BLaER1 treated with 17β-estradiol and CSF1 and Interleukin-3, amounts not matched to agents 10 nM and 100 nM (cell line): ENCODE data around the gene PPP1CC.

Experiments
- H3K27ac ChIP-seq, 11 experiments: shearing (Covaris generic); formaldehyde crosslinking; 2 replicates each; pipeline ENCODE4 v1.8.1; 2022
- H3K27me3 ChIP-seq, 11 experiments: shearing (Covaris generic); formaldehyde crosslinking; 2 replicates each; pipeline ENCODE4 v1.8.1; 2022
- H3K36me3 ChIP-seq, 11 experiments: shearing (Covaris generic); formaldehyde crosslinking; 2 replicates each; pipeline ENCODE4 v1.8.1; 2022
- H3K4me1 ChIP-seq, 10 experiments: shearing (Covaris generic); formaldehyde crosslinking; 2 replicates each; pipeline ENCODE4 v1.8.1; 2022
- H3K4me2 ChIP-seq, 11 experiments: shearing (Covaris generic); formaldehyde crosslinking; 2 replicates each; pipeline ENCODE4 v1.8.1; 2022
- H3K4me3 ChIP-seq, 10 experiments: shearing (Covaris generic); formaldehyde crosslinking; 2 replicates each; pipeline ENCODE4 v1.8.1; 2022
- H3K9ac ChIP-seq, 11 experiments: shearing (Covaris generic); formaldehyde crosslinking; 2 replicates each; pipeline ENCODE4 v1.8.1; 2022
- H3K9me3 ChIP-seq, 11 experiments: shearing (Covaris generic); formaldehyde crosslinking; replicated peaks in 1 of 11; 2 replicates each; pipeline ENCODE4 v1.8.1; 2022
- H4K20me1 ChIP-seq, 11 experiments: shearing (Covaris generic); formaldehyde crosslinking; 2 replicates each; pipeline ENCODE4 v1.8.1; 2022
- Cebpa-rat ChIP-seq, 11 experiments: shearing (Covaris generic); IDR thresholded peaks; 2 replicates each; pipeline ENCODE4 v1.8.1; 2022

Gene PPP1CC

DNA sequence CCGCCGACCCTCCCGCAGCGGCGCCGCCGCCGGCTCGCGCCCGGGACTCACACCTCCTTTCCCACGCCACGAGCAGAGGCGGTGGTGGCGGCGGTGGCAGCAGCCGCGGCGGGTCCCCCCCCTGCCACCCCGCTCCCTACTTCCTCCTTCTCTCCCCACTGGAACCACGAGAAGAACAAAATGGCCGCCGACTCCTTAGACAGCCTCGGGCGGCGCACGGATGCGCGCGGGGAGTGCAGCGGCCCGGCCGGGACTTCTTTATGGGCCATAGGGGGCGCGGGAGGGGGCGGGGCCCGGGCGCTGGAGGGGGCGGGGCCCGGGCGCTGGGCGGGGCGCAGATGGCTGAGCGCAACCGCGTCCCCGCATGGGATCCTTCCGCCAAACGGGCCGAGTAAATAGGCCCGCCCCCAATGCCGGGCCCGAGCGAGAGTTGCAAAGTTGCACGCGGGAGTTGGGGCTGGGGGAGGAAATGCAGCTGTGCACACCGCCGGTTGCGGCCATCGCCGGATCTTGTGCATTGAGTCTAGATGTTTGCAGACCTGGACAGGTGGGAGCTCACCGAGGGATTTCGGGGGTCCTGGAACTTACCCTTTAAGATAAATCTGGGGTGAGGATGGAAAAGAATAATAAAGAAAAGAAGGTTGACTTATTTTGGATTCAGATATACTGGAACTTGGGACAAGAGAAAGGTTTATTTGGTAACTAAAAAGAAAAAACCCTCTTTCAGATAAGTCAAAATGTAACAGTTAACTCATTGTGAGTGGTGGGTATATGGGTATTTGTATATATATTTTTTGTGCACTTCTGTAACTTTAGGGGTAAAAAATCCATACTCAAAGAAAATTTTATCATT lies at the start of gene PPP1CC:
TSS of gene PPP1CC (minus strand) at position 174 of the 853 bp plus-strand sequence. CDS start 184 bp downstream, outside the sequence.
- Histone ChIP-seq H3K9me3 (no peaks in the 10 kb centered on the region), H3K36me3 (peaks cover 0 to 24% (median 13%) of the 10 kb centered on the region in 11 experiments; a peak in 12 of 22 replicates), H3K27me3 (no peaks in the 10 kb centered on the region), H3K4me1 (peaks cover 31 to 52% (median 46%) of the 10 kb centered on the region in 10 experiments), H3K27ac (peak within 1 kb of the TSS; percentile 55 to 92 (median 87); a peak in 21 of 22 replicates), H4K20me1 (peaks cover 37 to 43% (median 40%) of the 10 kb centered on the region in 11 experiments), H3K9ac (peak within 1 kb of the TSS; percentile 79 to 93 (median 89)), H3K4me3 (peak within 1 kb of the TSS; percentile 72 to 96 (median 86)), H3K4me2 (peak within 1 kb of the TSS; percentile 81 to 99 (median 89))
- no peak for TF ChIP-seq Cebpa-rat (IDR thresholded peaks at IDR 0.05)

- Histone ChIP-seq H3K27ac (no peak overlapping the region), H3K4me3 (no peak overlapping the region), H3K4me2 (no peak overlapping the region), H3K4me1 (no peaks in the 10 kb centered on the region), H4K20me1 (no peaks in the 10 kb centered on the region), H3K9ac (no peak overlapping the region), H3K36me3 (no peaks in the 10 kb centered on the region), H3K27me3 (no peaks in the 10 kb centered on the region), H3K9me3 (no peaks in the 10 kb centered on the region)
- no peak for TF ChIP-seq Cebpa-rat (IDR thresholded peaks at IDR 0.05)
These were observed 48.9 kb upstream of the PPP1CC start for GRCh38 chr12:110791589-110791988.

- no peak overlapping the region for H3K4me3 ChIP-seq
- no peaks in the 10 kb centered on the region for H4K20me1 ChIP-seq
- no peak overlapping the region for H3K4me2 ChIP-seq
- TF ChIP-seq Cebpa-rat (IDR thresholded peaks at IDR 0.05), result no peak
- no peaks in the 10 kb centered on the region for H3K9me3 ChIP-seq
- H3K4me1 ChIP-seq, result no peaks in the 10 kb centered on the region
- no peaks in the 10 kb centered on the region for H3K36me3 ChIP-seq
- no peak overlapping the region for H3K27ac ChIP-seq
- no peaks in the 10 kb centered on the region for H3K27me3 ChIP-seq
- H3K9ac ChIP-seq, result no peak overlapping the region
These were observed 47.6 kb upstream of the PPP1CC start for GRCh38 chr12:110790301-110790700.

- Histone ChIP-seq H3K4me2 (no peak overlapping the region), H3K27me3 (no peaks in the 10 kb centered on the region), H4K20me1 (no peaks in the 10 kb centered on the region), H3K27ac (no peak overlapping the region), H3K36me3 (no peaks in the 10 kb centered on the region), H3K4me1 (peaks cover 9 to 31% (median 22%) of the 10 kb centered on the region in 10 experiments; a peak in 18 of 20 replicates), H3K4me3 (no peak overlapping the region), H3K9ac (no peak overlapping the region), H3K9me3 (no peaks in the 10 kb centered on the region)
- no peak for TF ChIP-seq Cebpa-rat (IDR thresholded peaks at IDR 0.05)
These were observed 43.3 kb upstream of the PPP1CC start for GRCh38 chr12:110786012-110786411.

DNA sequence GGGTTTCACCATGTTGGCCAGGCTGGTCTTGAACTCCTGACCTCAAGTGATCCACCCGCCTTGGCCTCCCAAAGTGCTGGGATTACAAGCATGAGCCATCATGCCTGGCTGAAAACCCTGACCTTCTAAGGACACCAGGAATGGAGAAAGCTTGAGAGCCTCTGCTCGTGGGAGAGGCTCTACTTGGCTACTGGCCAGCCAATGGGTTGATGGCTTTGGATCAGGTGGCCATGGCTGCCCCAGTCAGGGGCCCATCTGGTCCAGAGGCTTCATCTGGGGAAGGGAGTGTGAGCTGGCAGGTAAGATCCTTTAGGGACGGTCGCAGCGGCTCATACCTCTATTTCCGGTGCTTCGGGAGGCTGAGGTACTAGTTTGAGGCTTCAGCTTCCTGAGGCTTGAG lies 42.5 kb upstream of the PPP1CC start:
- TF ChIP-seq Cebpa-rat (IDR thresholded peaks at IDR 0.05), result no peak
- Histone ChIP-seq H3K4me3 (no peak overlapping the region), H3K9ac (no peak overlapping the region), H3K27me3 (no peaks in the 10 kb centered on the region), H3K36me3 (no peaks in the 10 kb centered on the region), H3K4me2 (no peak overlapping the region), H3K9me3 (no peaks in the 10 kb centered on the region), H3K4me1 (peaks cover 10 to 31% (median 22%) of the 10 kb centered on the region in 10 experiments; a peak in 18 of 20 replicates), H4K20me1 (no peaks in the 10 kb centered on the region), H3K27ac (no peak overlapping the region)

- no peaks in the 10 kb centered on the region for H3K9me3 ChIP-seq
- no peak overlapping the region for H3K4me3 ChIP-seq
- no peaks in the 10 kb centered on the region for H4K20me1 ChIP-seq
- H3K36me3 ChIP-seq, result no peaks in the 10 kb centered on the region
- H3K9ac ChIP-seq, result no peak overlapping the region
- peaks cover 17 to 43% (median 34%) of the 10 kb centered on the region in 10 experiments for H3K4me1 ChIP-seq
- H3K4me2 ChIP-seq, result peak overlapping the region in 9 of 11 experiments; percentile 5 to 61 (median 35); a peak in 8 of 22 replicates
- no peaks in the 10 kb centered on the region for H3K27me3 ChIP-seq
- H3K27ac ChIP-seq, result no peak overlapping the region
- no peak for TF ChIP-seq Cebpa-rat (IDR thresholded peaks at IDR 0.05)
These were observed 40.2 kb upstream of the PPP1CC start for GRCh38 chr12:110782922-110783321.

- no peak for TF ChIP-seq Cebpa-rat (IDR thresholded peaks at IDR 0.05)
- H3K4me1 ChIP-seq, result peaks cover 17 to 44% (median 34%) of the 10 kb centered on the region in 10 experiments
These were observed 39.4 kb upstream of the PPP1CC start for GRCh38 chr12:110782094-110782493.

DNA sequence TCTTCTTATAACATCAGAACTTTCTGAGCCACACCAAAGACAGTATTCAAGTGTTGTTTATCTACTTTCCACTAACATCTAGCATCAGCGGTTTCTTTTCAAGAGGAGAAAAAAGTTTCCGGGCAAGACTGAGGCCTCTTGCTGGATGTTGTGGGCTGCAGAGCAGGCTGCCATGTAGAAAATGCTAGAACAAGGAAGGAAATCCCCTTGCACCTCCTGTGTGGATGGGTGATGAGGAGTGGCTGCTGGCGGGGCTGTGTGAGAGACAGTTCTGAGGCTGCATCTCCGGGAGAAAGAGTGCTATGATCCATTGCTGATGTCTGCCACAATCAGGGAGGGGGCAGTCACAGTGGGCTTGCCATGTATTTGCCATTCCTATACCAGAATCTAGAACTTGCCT lies 37.8 kb upstream of the PPP1CC start:
- Histone ChIP-seq H3K9ac (no peak overlapping the region), H3K9me3 (no peaks in the 10 kb centered on the region), H3K27me3 (no peaks in the 10 kb centered on the region), H3K27ac (no peak overlapping the region), H3K36me3 (no peaks in the 10 kb centered on the region), H4K20me1 (no peaks in the 10 kb centered on the region), H3K4me3 (no peak overlapping the region), H3K4me2 (no peak overlapping the region), H3K4me1 (peaks cover 23 to 58% (median 44%) of the 10 kb centered on the region in 10 experiments)
- TF ChIP-seq Cebpa-rat (IDR thresholded peaks at IDR 0.05), result no peak

More at GRCh38 chr12:110782094-110782493, 39.4 kb upstream of the PPP1CC start:
- Histone ChIP-seq H3K9ac (no peak overlapping the region), H3K4me3 (no peak overlapping the region), H3K27me3 (no peaks in the 10 kb centered on the region), H4K20me1 (no peaks in the 10 kb centered on the region), H3K4me2 (peak overlapping the region in 3 of 11 experiments; percentile 5 to 12 (median 7); a peak in 2 of 22 replicates), H3K27ac (no peak overlapping the region), H3K36me3 (no peaks in the 10 kb centered on the region), H3K9me3 (no peaks in the 10 kb centered on the region)

DNA sequence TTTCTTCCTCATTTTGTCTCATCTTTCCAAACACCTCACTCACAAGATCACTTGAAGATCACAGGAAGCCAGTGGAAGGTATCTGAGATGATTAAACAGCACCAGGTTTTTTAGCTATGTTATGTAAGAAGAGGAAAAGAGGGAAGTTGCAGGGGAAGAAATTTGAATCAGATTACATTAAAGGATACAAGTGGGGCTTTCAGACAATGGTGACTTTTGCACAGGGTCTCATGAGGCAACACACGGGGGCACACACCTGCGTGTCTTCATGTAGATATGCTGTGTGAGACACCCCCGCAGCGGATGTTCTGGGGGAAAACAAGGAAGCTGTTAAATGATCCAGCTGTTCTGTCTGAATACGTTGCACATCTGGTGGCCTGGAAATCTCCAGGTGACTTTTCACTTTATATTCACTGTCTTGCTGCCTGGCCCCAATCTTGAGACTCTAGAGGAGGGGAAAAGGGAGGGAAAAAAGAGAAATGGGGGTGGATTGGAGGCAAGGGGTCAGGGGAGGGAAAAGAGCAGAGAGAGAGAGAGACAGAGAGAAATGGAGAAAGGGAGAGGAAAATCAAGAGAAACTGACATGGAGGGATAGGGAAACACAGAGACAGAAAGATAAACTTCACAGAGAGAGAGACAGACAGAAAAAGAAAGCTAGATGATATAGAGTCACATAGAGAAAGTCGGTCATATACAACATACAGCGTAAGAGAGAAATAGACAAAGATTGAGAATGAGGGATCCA lies 36.3 kb upstream of the PPP1CC start:
- Histone ChIP-seq H3K27me3 (no peaks in the 10 kb centered on the region), H3K4me3 (no peak overlapping the region), H3K4me1 (peaks cover 23 to 55% (median 42%) of the 10 kb centered on the region in 10 experiments), H4K20me1 (no peaks in the 10 kb centered on the region), H3K9me3 (no peaks in the 10 kb centered on the region), H3K9ac (no peak overlapping the region), H3K4me2 (peak overlapping the region in 9 of 11 experiments; percentile 10 to 67 (median 52); a peak in 18 of 22 replicates), H3K27ac (peak overlapping the region in 3 of 11 experiments; percentile 2 to 38 (median 17); a peak in 3 of 22 replicates), H3K36me3 (no peaks in the 10 kb centered on the region)
- TF ChIP-seq Cebpa-rat (IDR thresholded peaks at IDR 0.05), result no peak
